ENCODE data around the gene SHLD3.
"Not testable (repeated sequence)": the region's sequence is repeated elsewhere in the genome, so short reads cannot be mapped to it uniquely, and the experiment has no call there.

The SHLD3 gene

GRCh38 chr5:65672796-65673195 is 48.0 kb downstream of the SHLD3 start:
- no peak for TF ChIP-seq CTCF (IDR thresholded peaks at IDR 0.05; ENCODE audit: extremely low read depth, insufficient read depth, missing control alignments)
- in situ Hi-C loops (cut with MboI; ENCODE audit: low pct_unique_long_range_greater_than_20kb, low sequenced_read_pairs, unreplicated experiment) = no loop called here

GRCh38 chr5:65674749-65675148 is 49.9 kb downstream of the SHLD3 start:
- TF ChIP-seq CTCF (IDR thresholded peaks at IDR 0.05; ENCODE audit: extremely low read depth, insufficient read depth, missing control alignments) = no peak
- in situ Hi-C loops (cut with MboI; ENCODE audit: low pct_unique_long_range_greater_than_20kb, low sequenced_read_pairs, unreplicated experiment) = no loop called here
- DNase-seq (ENCODE audit: low spot score) = no peak

More at GRCh38 chr5:65672796-65673195, 48.0 kb downstream of the SHLD3 start:
- no peak for DNase-seq (ENCODE audit: low spot score)

GRCh38 chr5:65676056-65676455 is 51.2 kb downstream of the SHLD3 start:
- in situ Hi-C loops (cut with MboI; ENCODE audit: low pct_unique_long_range_greater_than_20kb, low sequenced_read_pairs, unreplicated experiment); DNase-seq (ENCODE audit: low spot score): not testable (repeated sequence)
